DOHH2 (cell line): ENCODE data around the gene ELP1.

Experiments
- CTCF ChIP-seq: fragments of 200-600 bp; sonication (generic); IDR thresholded peaks from one replicate; pipeline ENCODE4 v1.5.1; 2014; ENCODE audit warnings: antibody characterized with exemption, mild to moderate bottlenecking, low read depth, low read length; ENCODE audit not compliant: poor library complexity, severe bottlenecking
- EZH2phosphoT487 ChIP-seq: fragments of 200-600 bp; sonication (generic); IDR thresholded peaks from 2 replicates; pipeline ENCODE4 v1.6.1; 2017; ENCODE audit warnings: borderline replicate concordance, mild to moderate bottlenecking, antibody characterized with exemption, low read length, moderate library complexity, mixed read lengths

GRCh38 chr9:108951578-108951977 lies 17.7 kb upstream of the ELP1 start:
- TF ChIP-seq EZH2phosphoT487: no peak
- TF ChIP-seq CTCF: no peak
